OCI-LY1 (cell line): ENCODE measurements around the gene MSH3.

Source experiments
- H2AFZ ChIP-seq: fragments of 200-600 bp; sonication (generic), shearing (Covaris generic); 2 replicates; pipeline ENCODE4 v1.6.0; 2014; ENCODE audit warnings: antibody characterized with exemption, mild to moderate bottlenecking, low read length
- H3F3A ChIP-seq: fragments of 200-600 bp; sonication (generic), shearing (Covaris generic); 2 replicates; pipeline ENCODE4 v1.6.0; 2014; ENCODE audit warnings: mild to moderate bottlenecking, antibody characterized with exemption, low read length, moderate library complexity; ENCODE audit not compliant: insufficient read depth
- H3K27ac ChIP-seq: fragments of 200-600 bp; sonication (generic); 2 replicates; pipeline ENCODE4 v1.5.1; 2014; ENCODE audit warnings: low read length, mixed run types, mild to moderate bottlenecking, low read depth; ENCODE audit not compliant: poor library complexity, severe bottlenecking
- H3K27me3 ChIP-seq: fragments of 200-600 bp; sonication (generic); 2 replicates; pipeline ENCODE4 v1.6.0; 2014; ENCODE audit warnings: antibody characterized with exemption, mild to moderate bottlenecking, low read length, moderate library complexity; ENCODE audit not compliant: insufficient read depth
- H3K36me3 ChIP-seq: fragments of 200-600 bp; sonication (generic); 2 replicates; pipeline ENCODE4 v1.6.1; 2014; ENCODE audit warnings: mild to moderate bottlenecking, antibody characterized with exemption, low read length, moderate library complexity, mixed read lengths; ENCODE audit not compliant: insufficient read depth
- H3K4me1 ChIP-seq: fragments of 200-600 bp; sonication (generic); 2 replicates; pipeline ENCODE4 v1.5.1; 2014; ENCODE audit warnings: mild to moderate bottlenecking, low read length, moderate library complexity; ENCODE audit not compliant: insufficient read depth, severe bottlenecking
- H3K4me2 ChIP-seq: fragments of 200-600 bp; sonication (generic), shearing (Covaris generic); 2 replicates; pipeline ENCODE4 v1.6.1; 2014; ENCODE audit warnings: low read length
- H3K4me3 ChIP-seq: fragments of 200-600 bp; sonication (generic); 2 replicates; pipeline ENCODE4 v1.5.1; 2014; ENCODE audit warnings: low read length, low read depth, mild to moderate bottlenecking, mixed read lengths; ENCODE audit not compliant: poor library complexity, severe bottlenecking
- H3K79me2 ChIP-seq: fragments of 200-600 bp; shearing (Covaris generic); 2 replicates; pipeline ENCODE4 v1.6.1; 2016; ENCODE audit warnings: mixed run types, low read length, mixed read lengths; ENCODE audit not compliant: insufficient read depth
- H3K9ac ChIP-seq: fragments of 200-600 bp; sonication (generic), shearing (Covaris generic); 2 replicates; pipeline ENCODE4 v1.6.1; 2014; ENCODE audit warnings: mild to moderate bottlenecking, low read length, mixed read lengths
- H3K9me2 ChIP-seq: fragments of 200-600 bp; sonication (generic), shearing (Covaris generic); 2 replicates; pipeline ENCODE4 v1.6.1; 2014; ENCODE audit warnings: low read depth, mild to moderate bottlenecking, low read length, mixed read lengths
- H3K9me3 ChIP-seq: fragments of 200-600 bp; shearing (Covaris generic); 2 replicates; pipeline ENCODE4 v1.6.1; 2014; ENCODE audit warnings: low read length, mixed read lengths
- H4K20me1 ChIP-seq: fragments of 200-600 bp; sonication (generic), shearing (Covaris generic); 2 replicates; pipeline ENCODE4 v1.6.0; 2016; ENCODE audit warnings: mild to moderate bottlenecking, low read length; ENCODE audit not compliant: insufficient read depth
- EZH2 ChIP-seq: fragments of 200-600 bp; sonication (generic), shearing (Covaris generic); IDR thresholded peaks from 2 replicates; pipeline ENCODE4 v1.8.0; 2017; ENCODE audit warnings: borderline replicate concordance, mixed run types, mild to moderate bottlenecking, antibody characterized with exemption, low read length, moderate library complexity, mixed read lengths
- TF ChIP-seq, protein P1 (sequence below): fragments of 200-600 bp; sonication (generic), shearing (Covaris generic); IDR thresholded peaks from 2 replicates; pipeline ENCODE4 v1.5.1; 2017; ENCODE audit warnings: mild to moderate bottlenecking, antibody characterized with exemption, low read length, moderate library complexity, mixed read lengths

The MSH3 gene

DNA sequence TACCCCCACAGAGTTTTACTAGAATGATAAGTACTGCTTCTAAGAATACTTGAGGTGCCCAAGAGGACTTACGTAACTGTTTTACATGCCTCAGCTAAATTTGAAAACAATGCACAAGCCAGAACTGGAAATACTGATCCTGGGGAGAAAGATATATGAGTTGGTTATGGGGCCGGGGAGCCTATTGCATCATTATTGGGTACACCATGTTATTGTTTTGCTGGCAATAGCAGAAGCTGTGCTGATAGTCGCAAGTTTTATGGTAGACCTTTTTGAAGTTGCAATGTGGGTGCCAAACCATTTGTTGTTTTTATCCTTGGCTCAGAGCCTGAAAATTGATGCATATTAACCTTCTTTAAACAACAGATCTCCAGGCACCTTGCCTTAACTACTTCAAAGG is 108.8 kb downstream of the MSH3 start:
- no peaks in the 10 kb centered on the region for H3F3A ChIP-seq
- H3K27me3 ChIP-seq = no peaks in the 10 kb centered on the region
- TF ChIP-seq, protein P1, sequence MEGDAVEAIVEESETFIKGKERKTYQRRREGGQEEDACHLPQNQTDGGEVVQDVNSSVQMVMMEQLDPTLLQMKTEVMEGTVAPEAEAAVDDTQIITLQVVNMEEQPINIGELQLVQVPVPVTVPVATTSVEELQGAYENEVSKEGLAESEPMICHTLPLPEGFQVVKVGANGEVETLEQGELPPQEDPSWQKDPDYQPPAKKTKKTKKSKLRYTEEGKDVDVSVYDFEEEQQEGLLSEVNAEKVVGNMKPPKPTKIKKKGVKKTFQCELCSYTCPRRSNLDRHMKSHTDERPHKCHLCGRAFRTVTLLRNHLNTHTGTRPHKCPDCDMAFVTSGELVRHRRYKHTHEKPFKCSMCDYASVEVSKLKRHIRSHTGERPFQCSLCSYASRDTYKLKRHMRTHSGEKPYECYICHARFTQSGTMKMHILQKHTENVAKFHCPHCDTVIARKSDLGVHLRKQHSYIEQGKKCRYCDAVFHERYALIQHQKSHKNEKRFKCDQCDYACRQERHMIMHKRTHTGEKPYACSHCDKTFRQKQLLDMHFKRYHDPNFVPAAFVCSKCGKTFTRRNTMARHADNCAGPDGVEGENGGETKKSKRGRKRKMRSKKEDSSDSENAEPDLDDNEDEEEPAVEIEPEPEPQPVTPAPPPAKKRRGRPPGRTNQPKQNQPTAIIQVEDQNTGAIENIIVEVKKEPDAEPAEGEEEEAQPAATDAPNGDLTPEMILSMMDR = no peak
- no peak for TF ChIP-seq EZH2
- H3K36me3 ChIP-seq = peaks cover 11% of the 10 kb centered on the region
- H4K20me1 ChIP-seq = no peaks in the 10 kb centered on the region
- no peaks in the 10 kb centered on the region for H3K9me3 ChIP-seq
- no peak overlapping the region for H3K9ac ChIP-seq
- no peaks in the 10 kb centered on the region for H3K79me2 ChIP-seq
- H3K4me3 ChIP-seq = no peak overlapping the region
- no peaks in the 10 kb centered on the region for H3K4me1 ChIP-seq
- no peak overlapping the region for H2AFZ ChIP-seq
- no peaks in the 10 kb centered on the region for H3K9me2 ChIP-seq
- no peak overlapping the region for H3K4me2 ChIP-seq
- H3K27ac ChIP-seq = no peak overlapping the region

DNA sequence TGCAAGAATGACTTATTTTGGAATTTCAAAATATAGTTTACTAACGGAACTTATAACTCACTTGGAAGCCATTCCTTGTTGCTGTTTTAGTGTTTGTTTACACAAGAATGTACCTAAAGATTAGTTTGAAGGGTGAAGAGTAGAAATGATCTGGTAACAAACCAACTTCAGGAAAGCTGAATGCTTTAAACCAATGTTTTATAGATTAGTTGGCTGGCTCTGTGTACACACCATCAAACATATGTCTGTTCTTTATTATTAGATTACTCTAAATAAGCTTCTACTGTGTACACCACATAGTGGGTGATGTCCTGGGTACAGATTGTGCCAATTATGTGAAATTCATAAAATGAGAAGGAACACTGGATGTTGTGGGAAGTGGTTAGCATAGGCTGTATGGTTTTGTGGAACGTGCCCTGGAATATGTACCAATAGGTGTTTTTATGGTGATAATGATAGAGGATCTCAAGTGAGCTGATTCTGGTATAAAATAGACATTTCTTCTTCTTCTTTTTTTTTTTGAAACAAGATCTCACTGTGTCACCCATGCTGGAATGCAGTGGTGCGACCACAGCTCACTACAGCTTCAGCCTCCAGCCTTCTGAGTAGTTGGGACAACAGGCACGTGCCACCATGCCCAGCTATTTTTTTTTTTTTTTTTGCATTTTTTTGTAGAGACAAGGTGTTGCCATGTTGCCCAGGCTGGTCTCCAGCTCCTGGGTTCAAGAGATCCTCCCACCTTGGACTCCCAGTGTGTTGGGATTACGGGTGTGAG is 109.6 kb downstream of the MSH3 start:
- no peaks in the 10 kb centered on the region for H3K27me3 ChIP-seq
- no peaks in the 10 kb centered on the region for H3K9me3 ChIP-seq
- H2AFZ ChIP-seq = no peak overlapping the region
- H4K20me1 ChIP-seq = no peaks in the 10 kb centered on the region
- no peaks in the 10 kb centered on the region for H3K4me1 ChIP-seq
- no peak overlapping the region for H3K27ac ChIP-seq
- H3K9me2 ChIP-seq = no peaks in the 10 kb centered on the region
- TF ChIP-seq EZH2 = no peak
- TF ChIP-seq, protein P1 = no peak
- no peaks in the 10 kb centered on the region for H3K79me2 ChIP-seq
- no peak overlapping the region for H3K9ac ChIP-seq
- no peak overlapping the region for H3K4me2 ChIP-seq
- peaks cover 12% of the 10 kb centered on the region for H3K36me3 ChIP-seq
- H3K4me3 ChIP-seq = no peak overlapping the region
- H3F3A ChIP-seq = no peaks in the 10 kb centered on the region

DNA sequence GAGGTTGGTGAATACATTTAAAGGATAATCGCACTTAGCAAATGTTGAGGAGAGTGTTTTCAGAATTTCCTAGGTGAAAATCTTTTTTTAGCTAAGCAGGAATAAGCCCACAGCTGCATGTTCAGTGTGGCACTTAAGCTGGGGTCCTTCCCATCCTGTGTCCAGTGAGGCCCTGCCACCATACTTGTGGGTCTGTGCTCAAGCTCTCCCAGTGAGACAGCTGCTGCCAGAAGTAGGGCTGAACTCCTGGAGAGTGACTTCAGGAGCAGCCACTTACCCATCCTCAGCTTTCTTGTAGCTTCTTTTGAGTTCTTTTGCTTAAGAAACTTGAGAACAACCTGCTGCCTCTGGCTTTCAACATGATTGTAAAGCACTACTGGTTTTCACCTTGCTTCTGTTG is 110.3 kb downstream of the MSH3 start:
- H3K9ac ChIP-seq = no peak overlapping the region
- H3K4me1 ChIP-seq = no peaks in the 10 kb centered on the region
- H2AFZ ChIP-seq = no peak overlapping the region
- TF ChIP-seq, protein P1 = no peak
- TF ChIP-seq EZH2 = no peak
- H3K27me3 ChIP-seq = no peaks in the 10 kb centered on the region
- no peaks in the 10 kb centered on the region for H3F3A ChIP-seq
- H3K4me3 ChIP-seq = no peak overlapping the region
- no peak overlapping the region for H3K4me2 ChIP-seq
- no peak overlapping the region for H3K27ac ChIP-seq
- H3K79me2 ChIP-seq = no peaks in the 10 kb centered on the region
- no peaks in the 10 kb centered on the region for H3K9me2 ChIP-seq
- H3K9me3 ChIP-seq = no peaks in the 10 kb centered on the region
- peaks cover 12% of the 10 kb centered on the region for H3K36me3 ChIP-seq
- no peaks in the 10 kb centered on the region for H4K20me1 ChIP-seq
